ENCODE results near the gene TAS2R39.

DNA sequence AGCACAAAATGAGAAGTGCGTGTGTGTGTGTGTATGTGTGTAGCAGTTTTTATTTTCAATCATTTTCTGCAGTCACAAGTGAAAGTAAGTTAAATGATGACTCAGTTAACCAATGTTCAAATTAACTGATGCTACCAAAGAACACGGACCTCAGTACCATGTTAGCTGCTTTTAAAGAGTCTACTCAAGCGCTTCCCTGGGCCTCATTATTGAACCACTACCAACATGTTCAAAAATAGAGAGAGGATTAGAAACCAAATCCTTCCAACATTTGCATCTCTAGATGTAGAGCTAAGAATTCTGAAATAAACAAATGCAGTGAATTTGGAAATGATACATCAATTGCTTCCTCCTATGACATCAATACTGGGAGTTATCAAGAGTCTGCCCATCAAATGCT lies at the start of gene TAS2R39:
- TF ChIP-seq CTCF (IDR thresholded peaks at IDR 0.05) = no peak
- no peak for TF ChIP-seq POLR2A (IDR thresholded peaks at IDR 0.05)
